Subcutaneous adipose tissue (tissue), 4 donors: ENCODE measurements around the gene ACSS1. TPM values are rescaled to one million over a fixed set of nuclear protein-coding genes. Genes with fewer than 3 reads are reported as not detected.

Experiments
- CTCF ChIP-seq: fragments of 450-650 bp; IDR thresholded peaks from one replicate; pipeline ENCODE4 v1.5.1; 2016; ENCODE audit warnings: low read depth, mild to moderate bottlenecking, control low read depth, antibody characterized with exemption, moderate library complexity
- total RNA-seq, 4 donors: library from RNA; depleted of rRNA; stranded (reverse); fragments of >200 nt; gene quantifications; one replicate each; pipeline ENCODE4 v1.1.0, GENCODE V29; 2016

ACSS1 gene
- total RNA-seq, 4 donors from 2014 or later, result 9.3 to 35.6 (median 16.2) TPM

- TF ChIP-seq CTCF, result no peak
These were observed 15.1 kb downstream of the ACSS1 start for GRCh38 chr20:25042531-25043498.

GRCh38 chr20:25041813-25042530, 16.0 kb downstream of the ACSS1 start:
- TF ChIP-seq CTCF, result no peak

- no peak for TF ChIP-seq CTCF
These were observed 17.5 kb downstream of the ACSS1 start for GRCh38 chr20:25040438-25040831.

- no peak for TF ChIP-seq CTCF
These were observed 18.1 kb downstream of the ACSS1 start for GRCh38 chr20:25039697-25040437.

GRCh38 chr20:25038591-25039015, 19.3 kb downstream of the ACSS1 start:
- TF ChIP-seq CTCF, result no peak

- TF ChIP-seq CTCF, result no peak
These were observed 19.9 kb downstream of the ACSS1 start for GRCh38 chr20:25038103-25038410.
